Activated CD4-positive, alpha-beta T cell treated with anti-CD3 and anti-CD28 coated beads, Interleukin-2, amount 10 ng/mL, durations not matched to agents 24 days and 14 days (primary cell): ENCODE results near the gene C19orf25. TPM values are rescaled to one million over a fixed set of nuclear protein-coding genes. Genes with fewer than 3 reads are reported as not detected.

Experiments used
- DNase-seq: peaks from one replicate; pipeline ENCODE4 v3.0.0; 2022
- H3K27ac Mint-ChIP-seq: one replicate; pipeline ENCODE4 v1.8.0; 2022; ENCODE audit warnings: mild to moderate bottlenecking, mixed read lengths
- H3K27me3 Mint-ChIP-seq: one replicate; pipeline ENCODE4 v1.8.0; 2022; ENCODE audit warnings: mixed read lengths
- H3K36me3 Mint-ChIP-seq: one replicate; pipeline ENCODE4 v1.8.0; 2022; ENCODE audit warnings: low read depth, mild to moderate bottlenecking, mixed read lengths
- H3K4me1 Mint-ChIP-seq: one replicate; pipeline ENCODE4 v1.8.0; 2021; ENCODE audit warnings: mixed read lengths
- H3K4me3 Mint-ChIP-seq: one replicate; pipeline ENCODE4 v1.8.0; 2022; ENCODE audit warnings: mild to moderate bottlenecking, moderate library complexity, mixed read lengths
- H3K9me3 Mint-ChIP-seq: one replicate; pipeline ENCODE4 v1.8.0; 2021; ENCODE audit warnings: mixed read lengths
- intact Hi-C: fragments of 100-400 bp; cut with micrococcal nuclease; formaldehyde crosslinking; loops from one replicate; pipeline ENCODE4 v1.15.1; 2023
- total RNA-seq: library from RNA; stranded (reverse); gene quantifications from 2 replicates; pipeline ENCODE4 v1.2.3, GENCODE V29; 2022

The C19orf25 gene
- total RNA-seq, 1 donor from 2014 or later: 38.0 TPM

DNA sequence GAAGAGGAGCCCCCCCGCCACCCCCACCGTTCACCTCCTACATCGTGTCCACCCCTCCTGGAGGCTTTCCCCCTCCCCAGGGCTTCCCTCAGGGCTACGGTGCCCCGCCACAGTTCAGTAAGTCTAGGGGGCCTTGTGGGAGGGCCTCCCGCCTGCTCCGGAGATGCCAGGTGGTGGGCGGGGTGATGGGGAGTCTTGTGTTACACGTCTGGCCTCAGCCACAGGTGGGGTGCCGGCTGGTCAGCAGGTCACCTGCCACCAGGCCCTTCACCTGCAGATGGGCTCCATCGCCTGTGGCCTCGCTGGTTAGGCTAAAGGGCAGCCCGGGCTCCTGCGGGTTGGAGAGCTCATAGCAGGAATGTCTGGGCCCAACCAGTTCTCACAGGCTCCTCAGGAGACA is 48.8 kb downstream of the C19orf25 start:
- Mint-ChIP-seq H3K27ac (no peak overlapping the region), H3K4me1 (no peaks in the 10 kb centered on the region), H3K4me3 (no peak overlapping the region), H3K27me3 (no peaks in the 10 kb centered on the region), H3K36me3 (peaks cover 27% of the 10 kb centered on the region), H3K9me3 (no peaks in the 10 kb centered on the region)
- DNase-seq: no peak
- intact Hi-C loops: no loop called here

DNA sequence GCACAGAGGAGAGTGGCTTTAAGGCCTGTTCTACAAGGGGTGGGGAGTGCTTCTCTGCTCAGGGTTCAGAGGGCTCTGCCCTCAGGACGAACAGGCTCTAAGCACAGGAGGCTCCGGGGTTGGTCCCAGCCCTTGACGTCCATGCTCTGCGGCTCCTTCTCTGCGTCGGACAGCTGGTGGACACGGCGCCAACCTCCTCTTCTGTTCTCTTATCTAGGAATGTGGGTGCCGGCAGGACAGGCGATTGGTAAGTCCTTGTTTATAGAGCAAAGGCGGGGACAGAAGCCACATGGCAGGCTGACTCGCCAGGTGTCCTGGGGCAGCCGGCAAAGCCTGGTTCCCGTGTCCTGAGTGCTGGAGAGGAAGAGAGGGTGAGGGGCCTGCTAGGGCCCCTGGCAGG is 49.3 kb downstream of the C19orf25 start:
- intact Hi-C loops: no loop called here
- Mint-ChIP-seq H3K36me3 (peaks cover 30% of the 10 kb centered on the region), H3K9me3 (no peaks in the 10 kb centered on the region), H3K4me3 (no peak overlapping the region), H3K27ac (no peak overlapping the region), H3K27me3 (no peaks in the 10 kb centered on the region), H3K4me1 (no peaks in the 10 kb centered on the region)
- no peak for DNase-seq

DNA sequence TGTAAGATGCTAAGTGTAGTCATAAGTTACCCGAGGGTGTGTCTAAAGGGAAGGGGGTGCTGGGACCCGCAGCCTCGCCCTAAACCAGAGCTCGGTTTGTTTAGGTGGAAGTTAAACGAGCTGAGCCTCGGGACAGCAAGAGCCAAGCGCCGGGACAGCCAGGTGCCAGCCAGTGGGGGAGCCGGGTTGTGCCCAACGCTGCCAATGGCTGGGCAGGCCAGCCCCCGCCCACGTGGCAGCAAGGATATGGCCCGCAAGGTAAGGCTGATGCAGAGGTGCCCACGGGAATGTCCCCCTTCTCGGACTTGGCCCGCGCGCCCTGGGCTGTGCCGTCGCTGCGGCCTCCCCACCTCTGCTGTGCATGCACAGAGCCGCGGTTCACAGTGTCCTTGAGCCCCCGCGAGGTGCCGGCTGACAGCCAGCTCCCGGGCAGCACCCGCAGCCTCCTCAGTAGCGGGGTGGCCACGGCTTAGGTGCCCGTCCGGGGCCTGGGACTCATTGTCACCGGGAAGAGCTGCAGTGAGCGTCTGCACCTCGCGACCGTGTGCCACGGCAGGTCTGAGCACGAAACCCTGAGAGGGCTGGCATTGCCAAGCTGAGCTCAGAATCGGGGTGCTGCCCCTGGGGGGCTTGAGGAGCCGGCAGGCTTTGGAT is 50.1 kb downstream of the C19orf25 start:
- H3K27ac Mint-ChIP-seq: no peak overlapping the region
- peaks cover 35% of the 10 kb centered on the region for H3K36me3 Mint-ChIP-seq
- DNase-seq: no peak
- no peaks in the 10 kb centered on the region for H3K9me3 Mint-ChIP-seq
- intact Hi-C loops: no loop called here
- H3K4me3 Mint-ChIP-seq: no peak overlapping the region
- no peaks in the 10 kb centered on the region for H3K4me1 Mint-ChIP-seq
- H3K27me3 Mint-ChIP-seq: no peaks in the 10 kb centered on the region

DNA sequence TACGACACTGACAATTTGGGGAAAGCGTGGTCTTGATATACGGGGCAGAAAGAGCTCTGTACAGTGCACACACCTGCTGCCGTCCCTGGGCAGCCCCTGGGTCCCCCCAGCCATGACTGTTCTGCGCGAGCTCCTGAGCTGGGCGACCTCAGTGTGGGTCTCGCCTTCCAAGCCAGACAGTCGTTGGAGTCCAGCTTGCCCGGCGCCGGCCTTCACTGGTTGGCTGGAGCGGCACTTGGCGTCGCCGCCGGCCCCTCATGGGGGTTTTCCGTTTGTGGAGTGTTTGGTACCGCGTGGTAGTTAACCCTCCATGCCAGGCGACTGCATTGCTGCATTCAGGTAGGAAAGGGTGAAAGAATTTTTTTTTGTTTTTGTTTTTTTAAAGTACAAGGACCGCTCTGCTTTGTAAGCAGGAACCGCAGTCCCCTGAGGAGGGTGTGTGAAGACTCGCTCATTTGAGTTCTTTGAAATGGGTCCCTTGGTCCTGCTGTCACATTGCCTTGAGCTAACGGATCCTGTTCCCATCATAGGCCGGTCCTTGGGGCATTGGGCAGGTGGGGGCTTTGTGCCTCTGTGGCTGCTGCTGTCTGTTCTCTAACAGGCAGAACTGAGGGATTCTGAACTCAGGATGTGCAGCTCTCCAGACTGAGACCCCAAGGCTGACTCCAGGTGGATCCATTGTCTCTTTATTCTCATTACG is 51.6 kb downstream of the C19orf25 start:
- Mint-ChIP-seq H3K36me3 (peaks cover 41% of the 10 kb centered on the region), H3K27me3 (no peaks in the 10 kb centered on the region), H3K9me3 (no peaks in the 10 kb centered on the region), H3K27ac (no peak overlapping the region), H3K4me1 (no peaks in the 10 kb centered on the region), H3K4me3 (no peak overlapping the region)
- no peak for DNase-seq
- intact Hi-C loops: no loop called here

DNA sequence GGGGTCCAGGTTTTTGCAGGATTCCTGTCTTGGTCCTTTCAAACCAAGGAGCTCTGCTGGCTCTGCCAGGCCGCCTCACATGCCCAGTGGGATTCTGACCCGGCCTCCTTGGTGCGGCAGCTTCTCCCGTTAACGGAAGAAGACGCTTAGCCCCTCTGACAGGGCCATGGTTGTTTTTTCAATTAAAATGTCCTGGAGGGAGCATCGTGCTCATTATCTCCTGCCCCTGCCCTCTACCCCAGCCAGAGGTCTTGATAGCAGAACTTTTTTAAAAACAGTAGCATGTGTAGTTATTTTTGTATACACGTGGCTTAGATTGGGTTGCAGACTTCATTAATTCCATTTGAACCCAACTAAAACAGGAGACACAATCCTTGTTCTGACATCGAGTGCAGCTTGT is 52.3 kb downstream of the C19orf25 start:
- Mint-ChIP-seq H3K27me3 (no peaks in the 10 kb centered on the region), H3K4me1 (no peaks in the 10 kb centered on the region), H3K36me3 (peaks cover 40% of the 10 kb centered on the region), H3K27ac (no peak overlapping the region), H3K4me3 (no peak overlapping the region), H3K9me3 (no peaks in the 10 kb centered on the region)
- DNase-seq: no peak
- intact Hi-C loops: no loop called here

DNA sequence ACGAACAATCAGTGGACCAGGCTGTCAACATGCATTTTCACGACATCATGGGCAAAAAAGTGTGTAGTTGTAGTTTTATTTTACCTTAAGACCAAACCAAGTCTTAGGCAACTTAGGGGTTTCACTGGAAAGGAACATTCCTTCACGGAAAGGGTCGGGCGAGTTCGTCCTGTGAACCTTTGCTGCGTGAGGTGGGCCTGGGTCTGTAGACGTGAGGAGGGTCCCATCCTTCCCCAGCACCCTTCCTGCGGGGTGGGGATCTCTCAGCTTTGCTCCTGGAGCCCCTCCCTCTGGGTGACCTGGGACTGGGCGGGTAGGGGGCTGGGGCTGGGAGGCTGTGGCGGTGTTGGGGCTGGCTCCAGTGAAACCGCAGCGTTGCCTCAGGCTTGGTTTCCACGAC is 53.1 kb downstream of the C19orf25 start:
- no peak overlapping the region for H3K4me3 Mint-ChIP-seq
- no peak overlapping the region for H3K27ac Mint-ChIP-seq
- intact Hi-C loops: no loop called here
- no peaks in the 10 kb centered on the region for H3K4me1 Mint-ChIP-seq
- H3K27me3 Mint-ChIP-seq: no peaks in the 10 kb centered on the region
- peaks cover 37% of the 10 kb centered on the region for H3K36me3 Mint-ChIP-seq
- no peaks in the 10 kb centered on the region for H3K9me3 Mint-ChIP-seq
- no peak for DNase-seq

DNA sequence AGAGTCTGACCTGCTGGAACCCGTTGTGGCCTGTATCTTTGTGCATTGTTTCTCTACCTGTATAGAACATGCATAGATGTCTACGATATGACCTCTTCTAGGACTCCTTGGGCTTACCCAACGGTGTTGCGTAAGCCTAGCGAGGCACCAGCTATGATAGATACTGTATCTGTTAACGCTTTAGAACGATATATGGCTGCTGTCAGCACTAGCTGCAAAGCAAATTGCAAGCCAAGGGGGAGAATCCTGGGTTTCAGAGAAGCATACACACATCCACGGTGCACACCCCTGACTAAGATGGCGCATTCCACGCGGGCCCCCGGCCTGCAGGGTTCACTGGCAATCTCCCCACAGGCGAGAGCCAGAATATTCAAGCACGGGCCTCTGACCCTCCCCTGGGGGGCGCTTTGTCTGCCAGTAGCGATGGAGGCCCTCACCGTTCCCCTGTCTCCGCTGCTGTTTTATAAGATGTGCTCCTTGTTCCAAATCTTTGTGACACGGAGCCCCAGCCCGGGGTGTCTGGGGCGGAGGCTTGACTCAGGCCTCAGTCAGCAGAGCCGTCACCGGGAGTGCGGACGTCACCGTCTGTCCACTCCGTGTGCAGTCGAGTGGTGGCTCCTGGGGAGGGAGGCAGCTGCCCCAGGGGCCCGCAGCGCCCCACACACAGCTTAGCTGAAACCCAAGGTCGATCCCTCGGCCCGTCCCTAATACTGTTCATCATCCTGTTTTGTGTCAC is 53.7 kb downstream of the C19orf25 start:
- H3K9me3 Mint-ChIP-seq: no peaks in the 10 kb centered on the region

DNA sequence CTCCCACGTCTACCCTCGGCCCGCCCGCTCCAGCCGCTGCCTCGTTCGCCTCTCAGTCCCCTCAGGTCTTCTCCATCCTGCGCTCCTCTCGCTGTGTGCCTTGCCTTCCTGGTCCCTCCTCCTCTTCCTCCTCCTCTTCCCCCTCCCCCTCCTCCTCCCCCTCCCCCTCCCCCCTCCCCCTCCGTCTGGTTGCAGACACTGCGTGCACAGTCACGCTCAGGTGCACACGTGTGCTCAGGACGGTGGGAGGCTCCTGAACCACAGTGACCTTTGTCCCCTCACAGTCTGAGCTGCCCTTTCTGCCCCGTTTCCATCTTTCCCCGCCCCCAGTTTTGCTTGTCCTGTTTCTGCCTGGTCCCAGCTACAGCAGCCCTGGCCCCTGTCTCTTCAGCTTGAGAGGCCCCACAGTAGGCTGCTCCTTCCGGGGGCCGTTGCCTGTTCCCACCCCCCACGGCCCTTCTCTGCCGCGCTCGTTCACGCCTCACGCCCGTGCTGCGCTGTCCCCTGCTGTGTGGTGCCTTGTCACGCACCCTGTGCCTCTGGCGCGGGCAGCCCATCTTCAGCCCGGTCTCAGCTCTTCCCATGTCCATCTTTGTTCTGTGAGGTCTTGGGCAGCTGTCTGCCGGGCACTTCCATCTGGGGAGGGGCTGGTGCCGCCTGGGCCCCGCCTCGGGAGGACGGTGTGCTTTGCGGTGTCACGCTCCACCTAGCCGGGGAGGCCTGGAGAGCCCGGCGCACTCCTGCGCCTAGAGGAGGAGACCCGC is 54.6 kb downstream of the C19orf25 start:
- no peak overlapping the region for H3K27ac Mint-ChIP-seq
- H3K27me3 Mint-ChIP-seq: no peaks in the 10 kb centered on the region
- no peaks in the 10 kb centered on the region for H3K4me1 Mint-ChIP-seq
- no peaks in the 10 kb centered on the region for H3K9me3 Mint-ChIP-seq
- H3K36me3 Mint-ChIP-seq: peaks cover 42% of the 10 kb centered on the region
- H3K4me3 Mint-ChIP-seq: no peak overlapping the region
- no peak for DNase-seq
- intact Hi-C loops: no loop called here

More for the DNA sequence above, 53.7 kb downstream of the C19orf25 start:
- Mint-ChIP-seq H3K4me1 (no peaks in the 10 kb centered on the region), H3K27me3 (no peaks in the 10 kb centered on the region), H3K36me3 (peaks cover 41% of the 10 kb centered on the region), H3K27ac (no peak overlapping the region), H3K4me3 (no peak overlapping the region)
- DNase-seq: no peak
- intact Hi-C loops: no loop called here

DNA sequence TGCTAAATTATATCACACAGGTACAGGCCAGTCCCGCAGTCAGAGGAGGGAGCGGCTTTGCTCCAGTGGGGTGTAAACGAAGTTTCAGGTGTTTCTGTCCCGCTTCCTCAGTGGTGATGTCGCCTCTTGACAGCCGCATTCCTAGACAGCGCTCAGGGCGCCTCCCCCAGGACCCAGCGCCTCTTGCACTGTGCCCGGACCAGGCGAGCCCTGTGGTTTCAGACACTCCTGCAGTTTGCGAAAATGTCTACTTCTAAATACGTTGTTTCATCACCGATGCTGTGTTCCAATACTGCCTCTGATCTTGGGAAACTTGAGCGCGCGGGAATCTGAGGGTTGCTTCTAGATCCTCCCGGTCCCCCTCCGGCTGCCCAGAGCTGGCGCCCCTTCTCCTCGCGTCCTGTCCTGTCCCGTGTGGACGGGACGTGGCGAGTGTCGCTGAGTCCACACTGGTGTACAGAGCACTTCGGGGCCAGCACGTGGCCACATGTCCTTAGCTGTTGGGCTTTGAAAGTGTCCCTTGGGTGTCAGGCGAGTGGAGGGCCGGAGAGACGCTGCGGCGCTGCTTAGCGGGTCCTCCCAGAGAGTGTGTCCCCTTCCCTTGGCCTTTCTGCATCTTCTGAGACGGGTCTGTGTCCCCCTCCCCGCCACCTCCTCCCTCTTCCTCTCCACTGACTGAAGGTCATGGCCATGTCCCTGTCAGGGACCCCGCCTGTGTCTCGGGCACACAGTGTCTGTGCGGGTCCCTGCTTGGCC is 55.4 kb downstream of the C19orf25 start:
- Mint-ChIP-seq H3K27ac (no peak overlapping the region), H3K36me3 (peaks cover 47% of the 10 kb centered on the region), H3K4me1 (no peaks in the 10 kb centered on the region), H3K9me3 (no peaks in the 10 kb centered on the region), H3K27me3 (no peaks in the 10 kb centered on the region), H3K4me3 (no peak overlapping the region)
- DNase-seq: no peak
- intact Hi-C loops: no loop called here

Other genes starting within 250 kb of the C19orf25 start
- gene CBARP, start 241.2 kb downstream of the C19orf25 start, total RNA-seq: 1.7 and 1.9 TPM in 2 replicates
- gene ATP5F1D, start 237.5 kb downstream of the C19orf25 start, total RNA-seq: 254 and 269 TPM in 2 replicates
- 72.3 and 82.4 TPM in 2 replicates for gene MIDN, start 230.6 kb downstream of the C19orf25 start, total RNA-seq
- 237 TPM in 2 replicates for gene CIRBP, start 209.9 kb downstream of the C19orf25 start, total RNA-seq
- 115 and 126 TPM in 2 replicates for gene FAM174C, start 203.7 kb downstream of the C19orf25 start, total RNA-seq
- not detected in 2 replicates for gene EFNA2, start 193.3 kb downstream of the C19orf25 start, total RNA-seq
- gene NDUFS7, start 95.3 kb downstream of the C19orf25 start, total RNA-seq: 108 and 110 TPM in 2 replicates
- gene GAMT, start 77.7 kb downstream of the C19orf25 start, total RNA-seq: 28.8 and 32.6 TPM in 2 replicates
- 299 and 323 TPM in 2 replicates for gene DAZAP1, start 71.6 kb downstream of the C19orf25 start, total RNA-seq
- gene RPS15, start 40.8 kb downstream of the C19orf25 start, total RNA-seq: 1,536 and 1,542 TPM in 2 replicates
- 0.16 and 0.24 TPM in 2 replicates for gene APC2, start 29.1 kb downstream of the C19orf25 start, total RNA-seq
- 1.0 and 1.6 TPM in 2 replicates for gene PCSK4, start 11.1 kb upstream of the C19orf25 start, total RNA-seq
- 1.1 and 1.7 TPM in 2 replicates for gene REEP6, start 12.0 kb upstream of the C19orf25 start, total RNA-seq
- 5.4 and 6.6 TPM in 2 replicates for gene ADAMTSL5, start 33.8 kb upstream of the C19orf25 start, total RNA-seq
- not detected in 2 replicates for gene PLK5, start 44.9 kb upstream of the C19orf25 start, total RNA-seq
- gene MEX3D, start 89.1 kb upstream of the C19orf25 start, total RNA-seq: 15.9 and 16.1 TPM in 2 replicates
- 132 and 140 TPM in 2 replicates for gene MBD3, start 113.7 kb upstream of the C19orf25 start, total RNA-seq
- gene UQCR11, start 126.2 kb upstream of the C19orf25 start, total RNA-seq: 194 and 195 TPM in 2 replicates
- gene TCF3, start 173.4 kb upstream of the C19orf25 start, total RNA-seq: 147 and 154 TPM in 2 replicates